Measurements from ENCODE around the gene LIPH. TPM values are rescaled to one million over a fixed set of nuclear protein-coding genes. Genes with fewer than 3 reads are reported as not detected.

The LIPH gene
- total and polyA plus RNA-seq, 2 experiments from 2014 or later: 1.5 to 2.3 TPM

DNA sequence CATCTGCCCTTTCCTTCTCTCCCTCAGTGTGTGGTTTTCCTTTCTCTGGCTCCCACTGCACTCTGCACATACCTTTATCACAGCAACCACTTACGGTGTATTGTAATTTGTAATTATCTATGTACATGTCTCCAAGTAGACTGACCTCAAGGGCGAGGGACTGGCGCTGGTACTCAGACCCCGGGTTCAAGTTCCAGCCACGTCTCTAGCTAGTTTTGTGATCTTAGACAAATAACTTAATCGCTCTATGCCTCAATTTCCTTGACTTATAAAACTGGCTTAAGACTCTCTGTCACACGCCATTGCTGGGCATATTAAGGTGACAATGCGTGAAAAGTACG lies 33.1 kb upstream of the LIPH start:
- Histone ChIP-seq H3K4me1 (ENCODE audit: low read depth) (peaks cover 4% of the 10 kb centered on the region), H3K36me3 (no peaks in the 10 kb centered on the region), H3K27me3 (no peaks in the 10 kb centered on the region), H3K4me3 (peak overlapping the region; percentile 12), H3K27ac (peak overlapping the region; percentile 81), H3K9me3 (ENCODE audit: low read depth) (no peaks in the 10 kb centered on the region)
- DNase-seq (ENCODE audit: low read depth in 1 of 2, low spot score in 1 of 2): no peak
- no peak for TF ChIP-seq CTCF (IDR thresholded peaks at IDR 0.05; ENCODE audit: low read depth, low read length)

GRCh38 chr3:185584686-185585085 lies 32.3 kb upstream of the LIPH start:
- no peak for DNase-seq (ENCODE audit: low read depth in 1 of 2, low spot score in 1 of 2)
- no peak overlapping the region for H3K27ac ChIP-seq
- no peak overlapping the region for H3K4me3 ChIP-seq
- H3K9me3 ChIP-seq (ENCODE audit: low read depth): no peaks in the 10 kb centered on the region
- no peak for TF ChIP-seq CTCF (IDR thresholded peaks at IDR 0.05; ENCODE audit: low read depth, low read length)
- peaks cover 4% of the 10 kb centered on the region for H3K4me1 ChIP-seq (ENCODE audit: low read depth)
- no peaks in the 10 kb centered on the region for H3K27me3 ChIP-seq
- no peaks in the 10 kb centered on the region for H3K36me3 ChIP-seq

- Histone ChIP-seq H3K27ac (no peak overlapping the region), H3K4me1 (ENCODE audit: low read depth) (peaks cover 4% of the 10 kb centered on the region), H3K9me3 (ENCODE audit: low read depth) (no peaks in the 10 kb centered on the region), H3K36me3 (no peaks in the 10 kb centered on the region), H3K4me3 (no peak overlapping the region), H3K27me3 (no peaks in the 10 kb centered on the region)
- no peak for TF ChIP-seq CTCF (IDR thresholded peaks at IDR 0.05; ENCODE audit: low read depth, low read length)
- no peak for DNase-seq (ENCODE audit: low read depth in 1 of 2, low spot score in 1 of 2)
These were observed 31.5 kb upstream of the LIPH start for GRCh38 chr3:185583925-185584324.

DNA sequence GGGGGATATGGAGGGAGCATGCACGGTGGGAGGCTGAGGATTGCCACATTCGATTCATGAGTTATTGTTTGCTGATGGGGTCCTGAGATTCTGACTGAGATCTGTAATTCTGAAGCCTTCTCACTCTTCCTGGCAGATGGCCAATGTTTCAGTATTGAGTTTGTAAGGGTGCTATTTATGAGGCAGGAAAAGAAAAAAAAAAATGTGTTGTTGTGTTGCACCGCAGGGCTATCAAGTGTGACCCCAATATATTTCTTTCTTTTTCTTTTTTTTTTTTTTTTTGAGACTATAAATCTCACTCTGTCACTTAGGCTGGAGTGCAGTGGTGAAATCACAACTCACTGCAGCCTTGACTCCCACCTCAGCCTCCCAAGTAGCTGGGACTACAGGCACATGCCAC lies 30.5 kb upstream of the LIPH start:
- Histone ChIP-seq H3K36me3 (no peaks in the 10 kb centered on the region), H3K4me3 (no peak overlapping the region), H3K27ac (no peak overlapping the region), H3K27me3 (no peaks in the 10 kb centered on the region), H3K9me3 (ENCODE audit: low read depth) (no peaks in the 10 kb centered on the region), H3K4me1 (ENCODE audit: low read depth) (peaks cover 4% of the 10 kb centered on the region)
- DNase-seq (ENCODE audit: low read depth in 1 of 2, low spot score in 1 of 2): no peak
- no peak for TF ChIP-seq CTCF (IDR thresholded peaks at IDR 0.05; ENCODE audit: low read depth, low read length)

DNA sequence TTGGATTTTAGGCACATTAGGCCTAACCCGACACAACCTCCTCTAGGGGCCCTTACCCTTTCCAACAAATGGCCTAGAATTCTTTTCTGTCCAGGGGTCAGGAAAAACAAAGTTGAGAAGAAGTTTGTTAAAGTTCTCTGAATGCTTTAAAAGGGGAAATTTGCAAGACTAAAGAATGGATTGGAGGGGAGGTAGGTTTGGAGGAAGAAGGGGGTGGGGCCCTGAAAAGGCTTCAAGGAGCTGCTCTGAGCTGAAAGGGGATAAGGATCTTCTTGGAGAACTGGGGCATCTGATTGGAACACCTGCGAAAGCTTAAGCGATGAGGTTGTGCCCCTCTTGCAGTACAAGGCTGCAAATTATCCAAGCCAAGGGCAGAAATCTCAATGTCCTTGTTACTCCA lies 29.8 kb upstream of the LIPH start:
- TF ChIP-seq CTCF (IDR thresholded peaks at IDR 0.05; ENCODE audit: low read depth, low read length): no peak
- H3K4me1 ChIP-seq (ENCODE audit: low read depth): peaks cover 4% of the 10 kb centered on the region
- H3K4me3 ChIP-seq: no peak overlapping the region
- H3K9me3 ChIP-seq (ENCODE audit: low read depth): no peaks in the 10 kb centered on the region
- H3K27me3 ChIP-seq: no peaks in the 10 kb centered on the region
- H3K27ac ChIP-seq: no peak overlapping the region
- DNase-seq (ENCODE audit: low read depth in 1 of 2, low spot score in 1 of 2): no peak
- no peaks in the 10 kb centered on the region for H3K36me3 ChIP-seq

All from cardiac muscle cell (in vitro differentiated cells and primary cell).